NCI-H460 (cell line): Measurements from ENCODE around the gene CLTCL1. TPM values are rescaled to one million over a fixed set of nuclear protein-coding genes. Genes with fewer than 3 reads are reported as not detected.
"Not testable (repeated sequence)": the region's sequence is repeated elsewhere in the genome, so short reads cannot be mapped to it uniquely, and the experiment has no call there.

Source experiments
- DNase-seq: peaks from one replicate; pipeline ENCODE4 v3.0.0-alpha.2; 2016; ENCODE audit warnings: low read depth; ENCODE audit errors: extremely low read depth
- total RNA-seq: library from RNA; depleted of rRNA; stranded (reverse); fragments of >200 nt; shearing (Covaris generic); gene quantifications from 2 replicates; pipeline ENCODE4 v1.2.3, GENCODE V29; 2014

CLTCL1 gene
- total RNA-seq, 1 experiment from 2014 or later: 2.0 TPM

DNA sequence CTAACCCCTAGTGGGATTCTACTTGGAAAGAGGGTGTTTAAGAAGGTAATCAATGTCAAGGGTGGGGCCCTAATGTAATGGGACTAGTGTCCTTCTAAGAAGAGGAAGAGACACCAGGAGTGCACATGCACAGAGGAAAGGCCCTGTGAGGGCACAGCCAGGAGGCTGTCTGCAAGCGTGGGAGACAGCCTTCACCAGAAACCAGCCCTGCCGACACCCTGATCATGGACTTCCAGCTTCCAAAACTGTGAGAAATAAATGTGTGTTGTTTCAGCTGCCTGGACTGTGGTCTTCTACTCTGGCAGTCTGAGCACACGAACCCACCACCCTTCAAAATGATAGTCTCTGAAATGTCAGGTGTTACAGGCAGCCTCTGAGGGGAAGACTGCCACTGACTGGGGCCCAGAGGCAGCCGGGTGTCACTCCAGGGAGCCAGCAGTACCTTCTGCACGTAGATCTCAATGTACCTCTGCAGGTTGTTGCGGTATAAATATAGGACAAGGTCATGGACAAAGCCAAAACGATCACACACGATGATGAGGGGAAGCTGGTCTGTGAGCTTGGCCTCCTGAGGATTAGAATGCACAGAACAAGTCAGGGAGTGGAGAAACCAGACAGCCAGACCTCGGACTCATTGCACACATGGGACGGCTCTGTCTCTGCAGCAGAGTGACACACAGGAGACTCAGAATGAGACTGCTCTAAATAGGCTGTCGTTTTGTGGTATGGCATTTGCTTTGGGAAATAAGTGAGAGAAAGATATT, 69.1 kb downstream of the CLTCL1 start:
- DNase-seq: no peak

DNA sequence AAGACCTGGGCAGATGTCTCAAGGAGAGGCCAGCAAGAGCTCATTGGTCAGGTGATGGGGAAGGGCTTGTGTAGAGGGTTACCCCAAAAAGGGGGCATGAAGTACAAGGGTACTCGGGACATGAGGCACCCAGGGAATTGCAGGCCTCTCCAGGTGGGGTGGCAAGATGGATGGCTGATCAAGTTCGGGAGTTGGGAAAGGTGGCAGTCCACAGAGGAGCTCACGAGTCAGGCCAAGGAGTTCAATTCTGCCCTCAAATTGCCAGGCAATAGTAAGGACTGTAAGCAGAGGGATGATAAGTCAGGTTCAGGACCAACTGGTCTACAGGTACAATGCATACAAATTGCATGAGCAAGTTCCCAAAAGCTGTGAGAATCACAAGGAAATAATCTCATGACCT, 70.7 kb downstream of the CLTCL1 start:
- DNase-seq: no peak

GRCh38 chr22:19218541-19219233, 72.8 kb downstream of the CLTCL1 start:
- DNase-seq: no peak

- no peak for DNase-seq
Measured at GRCh38 chr22:19216579-19216978, 74.9 kb downstream of the CLTCL1 start.

GRCh38 chr22:19215360-19215759, 76.2 kb downstream of the CLTCL1 start:
- no peak for DNase-seq

DNA sequence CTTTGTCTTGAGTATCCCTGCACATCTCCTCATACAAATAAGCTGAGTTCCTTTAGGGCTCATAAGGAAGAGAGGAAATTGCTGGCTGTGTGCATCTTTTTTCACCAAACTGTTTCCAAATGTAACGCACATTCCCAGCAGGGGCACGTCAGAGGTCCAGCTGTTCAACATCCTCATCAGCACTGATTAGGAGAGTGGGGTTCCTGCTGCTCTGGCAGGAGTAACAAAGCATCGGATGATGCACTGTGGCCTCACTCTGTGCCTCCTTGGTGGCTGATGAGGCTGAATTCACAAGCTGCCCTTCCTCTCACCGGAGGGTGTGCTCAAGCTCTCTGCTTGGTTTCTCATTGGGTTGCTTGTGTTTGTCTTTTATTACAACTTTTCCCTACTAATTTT, 77.4 kb downstream of the CLTCL1 start:
- no peak for DNase-seq

GRCh38 chr22:19213442-19214077, 78.0 kb downstream of the CLTCL1 start:
- DNase-seq: no peak

- no peak for DNase-seq
Measured at GRCh38 chr22:19213001-19213400, 78.5 kb downstream of the CLTCL1 start.

DNA sequence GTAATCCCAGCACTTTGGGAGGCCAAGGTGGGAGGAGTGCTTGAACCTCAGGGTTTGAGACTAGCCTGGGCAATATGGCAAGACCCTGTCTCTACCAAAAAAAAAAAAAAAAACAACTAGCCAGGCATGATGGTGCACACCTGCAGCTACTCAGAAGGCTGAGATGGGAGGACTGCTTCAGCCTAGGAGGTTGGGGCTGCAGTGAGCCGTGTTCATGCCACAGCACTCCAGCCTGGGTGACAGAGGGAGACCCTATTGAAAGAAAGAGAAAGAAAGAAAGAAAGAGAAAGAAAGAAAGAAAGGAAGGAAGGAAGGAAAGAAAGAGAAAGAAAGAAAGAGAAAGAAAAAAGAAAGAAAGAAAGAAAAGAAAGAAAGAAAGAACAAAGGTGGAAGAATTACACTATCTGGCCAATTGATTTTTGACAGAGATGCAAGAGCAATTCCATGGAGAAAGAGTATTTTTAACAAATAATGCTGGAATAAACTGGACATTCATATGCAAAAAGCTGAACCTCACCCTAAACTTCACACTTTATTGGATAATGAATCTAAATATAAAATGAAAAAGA, 79.1 kb downstream of the CLTCL1 start:
- DNase-seq: no peak

DNA sequence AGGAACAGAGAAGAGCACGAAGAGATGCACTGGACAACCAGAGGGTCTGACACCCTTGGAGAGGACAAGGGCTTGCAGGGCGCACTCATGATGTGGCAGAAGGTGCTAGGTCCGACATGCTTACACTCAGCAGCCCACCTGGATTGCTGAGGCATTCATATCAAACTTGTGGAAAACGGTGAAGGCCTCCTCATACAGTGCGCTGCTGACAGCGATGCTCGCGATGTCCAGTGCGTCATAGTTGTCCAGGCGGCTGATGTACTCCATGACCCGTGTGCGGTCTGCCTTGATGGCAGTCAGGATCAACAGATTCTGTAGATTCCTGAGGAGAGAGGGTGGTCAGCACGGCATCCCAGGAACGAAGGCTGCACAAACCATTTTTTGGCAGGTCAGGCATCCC, 81.3 kb downstream of the CLTCL1 start:
- no peak for DNase-seq

DNA sequence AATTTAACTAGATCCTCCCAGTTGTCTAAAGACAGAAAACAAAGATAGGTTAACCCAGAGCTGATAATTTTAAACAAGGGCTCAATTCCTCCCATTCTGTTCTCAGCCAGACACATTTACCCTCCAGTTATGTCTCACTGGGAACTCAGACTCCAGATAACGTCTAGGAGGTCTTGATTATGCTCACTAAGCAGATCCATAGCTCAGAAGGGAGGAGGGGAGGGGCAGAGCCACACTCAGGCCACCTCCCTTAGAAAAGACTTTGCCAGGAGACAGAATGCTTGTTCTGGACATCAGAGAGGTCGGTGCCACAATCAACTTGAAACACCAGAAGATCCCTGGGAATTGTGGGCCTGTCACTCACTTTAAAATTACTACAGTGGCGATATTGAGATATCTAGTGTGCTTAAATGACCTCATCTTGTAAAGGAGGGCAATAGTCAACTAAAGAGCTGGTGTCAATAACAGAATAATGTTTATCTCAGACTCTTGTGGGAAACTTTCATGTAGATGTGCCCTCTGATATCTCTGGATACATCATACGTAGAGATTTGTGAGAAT, 83.2 kb downstream of the CLTCL1 start:
- DNase-seq: no peak

GRCh38 chr22:19207884-19208283, 83.6 kb downstream of the CLTCL1 start:
- no peak for DNase-seq

DNA sequence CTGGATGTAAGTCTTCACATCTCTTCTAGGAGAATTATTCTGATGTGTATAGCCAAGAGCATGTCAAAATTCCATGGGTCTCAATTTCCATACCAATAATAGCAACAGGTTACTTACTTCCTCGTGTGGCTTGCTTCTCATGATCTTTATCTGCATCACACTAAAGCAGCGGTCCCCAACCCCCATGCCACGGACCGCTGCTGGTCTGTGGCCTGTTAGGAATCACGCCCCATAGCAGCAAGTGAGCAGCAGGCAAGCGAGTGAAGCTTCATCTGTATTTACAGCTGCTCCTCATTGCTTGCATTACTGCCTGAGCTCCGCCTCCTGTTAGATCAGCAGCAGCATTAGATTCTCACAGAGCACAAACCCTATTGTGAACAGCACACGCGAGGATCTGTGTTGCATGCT, 84.1 kb downstream of the CLTCL1 start:
- DNase-seq: no peak

DNA sequence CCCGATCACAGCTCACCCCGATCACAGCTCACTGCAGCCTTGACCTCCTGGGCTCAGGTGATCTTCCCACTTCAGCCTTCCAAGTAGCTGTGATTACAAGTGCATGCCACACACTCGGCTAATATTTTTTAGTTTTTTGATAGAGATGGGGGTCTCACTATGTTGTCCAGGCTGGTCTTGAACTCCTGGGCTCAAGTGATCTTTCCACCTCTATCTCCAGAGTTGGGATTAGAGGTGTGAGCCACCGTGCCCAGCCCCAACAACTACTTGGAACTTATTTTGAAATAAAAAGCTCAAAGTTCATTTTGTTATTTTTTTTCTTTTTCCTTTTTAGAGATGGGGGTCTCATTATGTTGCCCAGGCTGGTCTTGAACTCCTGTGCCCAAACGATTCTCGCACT, 85.2 kb downstream of the CLTCL1 start:
- DNase-seq: no peak

- no peak for DNase-seq
Measured at GRCh38 chr22:19204640-19205039, 86.9 kb downstream of the CLTCL1 start.

- no peak for DNase-seq
Measured at GRCh38 chr22:19203834-19204233, 87.7 kb downstream of the CLTCL1 start.

GRCh38 chr22:19202799-19203186, 88.7 kb downstream of the CLTCL1 start:
- DNase-seq: not testable (repeated sequence)

- DNase-seq: no peak
Measured at GRCh38 chr22:19201869-19202798, 89.4 kb downstream of the CLTCL1 start.

DNA sequence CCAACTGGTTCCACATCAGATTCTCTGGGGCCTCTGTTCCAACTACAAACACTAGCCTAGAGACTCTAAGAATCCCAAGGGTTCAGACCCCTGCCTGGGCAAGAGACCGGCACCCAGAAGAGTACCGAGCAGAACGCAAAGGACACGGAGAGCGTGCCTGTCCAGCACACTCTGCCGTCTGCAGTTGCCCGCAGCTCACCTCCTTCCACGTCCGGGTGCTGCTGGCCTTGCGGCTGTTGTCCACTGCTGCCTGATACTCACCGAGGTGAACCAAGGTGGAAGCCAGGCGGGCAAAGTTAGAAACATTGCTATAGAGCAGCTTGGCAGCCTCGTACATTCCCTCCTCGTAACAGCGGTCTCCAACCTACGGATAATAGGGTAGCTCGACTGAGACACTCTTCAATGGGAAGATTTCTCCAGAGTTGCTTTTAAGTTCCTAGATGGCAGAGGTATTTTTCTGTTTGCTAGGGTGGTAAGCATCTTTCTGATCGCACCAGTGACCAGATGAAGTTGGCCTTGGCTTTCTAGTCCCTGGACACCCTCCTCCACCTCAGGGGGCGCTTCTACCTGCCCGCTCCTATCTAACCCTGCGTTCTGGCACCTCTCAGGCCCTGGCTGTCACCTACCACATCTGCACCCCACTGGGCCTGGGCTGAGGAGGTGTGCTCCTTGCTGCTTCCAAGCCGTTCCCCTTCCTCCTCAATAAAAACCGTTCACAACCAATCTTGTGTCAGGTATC, 90.2 kb downstream of the CLTCL1 start:
- no peak for DNase-seq
